Activated CD4-positive, alpha-beta memory T cell treated with anti-CD3 and anti-CD28 coated beads for 36 hours (primary cell): ENCODE data around the gene PLD6. TPM values are rescaled to one million over a fixed set of nuclear protein-coding genes. Genes with fewer than 3 reads are reported as not detected.
"Not testable (repeated sequence)": the region's sequence is repeated elsewhere in the genome, so short reads cannot be mapped to it uniquely, and the experiment has no call there.

Experiments used
- CTCF ChIA-PET: fragments of 350-600 bp; sonication (Branson Sonifier 250); formaldehyde crosslinking; loops from one replicate; lab custom pipeline; 2021; ENCODE audit warnings: antibody characterized with exemption, inconsistent platforms; lab: Charles Lee
- POLR2A ChIA-PET: fragments of 350-600 bp; sonication (Branson Sonifier 250); formaldehyde crosslinking; loops from one replicate; lab custom pipeline; 2021; ENCODE audit warnings: antibody characterized with exemption; lab: Charles Lee
- DNase-seq: peaks from one replicate; pipeline ENCODE4 v3.0.0-alpha.2; 2020
- H3K27ac Mint-ChIP-seq: one replicate; pipeline ENCODE4 v1.8.0; 2021; ENCODE audit warnings: mixed read lengths
- H3K27me3 Mint-ChIP-seq: one replicate; pipeline ENCODE4 v1.8.0; 2021; ENCODE audit warnings: mixed read lengths
- H3K36me3 Mint-ChIP-seq: one replicate; pipeline ENCODE4 v1.8.0; 2021; ENCODE audit warnings: mixed read lengths
- H3K4me1 Mint-ChIP-seq: one replicate; pipeline ENCODE4 v1.8.0; 2021; ENCODE audit warnings: low read depth, mixed read lengths
- H3K4me3 Mint-ChIP-seq: one replicate; pipeline ENCODE4 v1.8.0; 2021; ENCODE audit warnings: mild to moderate bottlenecking, mixed read lengths
- H3K9me3 Mint-ChIP-seq: one replicate; pipeline ENCODE4 v1.8.0; 2021; ENCODE audit warnings: mixed read lengths
- intact Hi-C: fragments of 100-400 bp; cut with micrococcal nuclease; formaldehyde crosslinking; loops from one replicate; pipeline ENCODE4 v1.15.1; 2023
- total RNA-seq, 2 experiments: library from RNA; stranded (reverse); gene quantifications; one replicate each; pipeline ENCODE4 v1.2.3, GENCODE V29; 2021

PLD6 gene
- total RNA-seq, 2 experiments from 2014 or later, result 9.3 to 9.4 TPM

GRCh38 chr17:17205368-17206123, 587 bp downstream of the PLD6 start:
- CTCF ChIA-PET, result interaction anchor here (1.0 to 1.6 kb wide), 4 partner anchors 19 to 64 kb away, joined by 3 to 5 read pairs (median 3); no protein-coding TSS in a partner anchor
- peak overlapping the region; percentile 90 for H3K4me3 Mint-ChIP-seq
- peaks cover 22% of the 10 kb centered on the region for H3K4me1 Mint-ChIP-seq
- H3K27ac Mint-ChIP-seq, result peak overlapping the region; percentile 91
- no peaks in the 10 kb centered on the region for H3K9me3 Mint-ChIP-seq
- peaks cover 21% of the 10 kb centered on the region for H3K36me3 Mint-ChIP-seq
- intact Hi-C loops, result loop anchor here (1.0 to 5.0 kb wide), 4 partner anchors 26 to 203 kb away; partner anchors contain the start of genes FLCN and MPRIP
- POLR2A ChIA-PET, result interaction anchor here (0.9 to 1.3 kb wide), 2 partner anchors 21 to 76 kb away, joined by 4 read pairs; partner anchors contain the start of gene COPS3
- H3K27me3 Mint-ChIP-seq, result no peaks in the 10 kb centered on the region
- DNase-seq, result peak; percentile 84

GRCh38 chr17:17204635-17205231, 1.4 kb downstream of the PLD6 start:
- H3K9me3 Mint-ChIP-seq, result no peaks in the 10 kb centered on the region
- peaks cover 21% of the 10 kb centered on the region for H3K36me3 Mint-ChIP-seq
- ChIA-PET POLR2A (interaction anchor here (0.9 to 1.3 kb wide), 2 partner anchors 21 to 76 kb away, joined by 4 read pairs; partner anchors contain the start of gene COPS3), CTCF (interaction anchor here (1.2 to 1.6 kb wide), 3 partner anchors 19 to 63 kb away, joined by 3 to 5 read pairs (median 3); no protein-coding TSS in a partner anchor)
- peak overlapping the region; percentile 91 for H3K27ac Mint-ChIP-seq
- H3K27me3 Mint-ChIP-seq, result no peaks in the 10 kb centered on the region
- intact Hi-C loops, result loop anchor here (5.0 kb wide), 2 partner anchors 162 to 202 kb away; partner anchors contain the start of gene MPRIP
- peaks cover 22% of the 10 kb centered on the region for H3K4me1 Mint-ChIP-seq
- peak overlapping the region; percentile 90 for H3K4me3 Mint-ChIP-seq
- no peak for DNase-seq

- H3K36me3 Mint-ChIP-seq, result peaks cover 21% of the 10 kb centered on the region
- no peaks in the 10 kb centered on the region for H3K9me3 Mint-ChIP-seq
- intact Hi-C loops, result no loop called here
- POLR2A ChIA-PET, result no interaction called here
- peaks cover 22% of the 10 kb centered on the region for H3K4me1 Mint-ChIP-seq
- H3K27me3 Mint-ChIP-seq, result no peaks in the 10 kb centered on the region
- peak overlapping the region; percentile 90 for H3K4me3 Mint-ChIP-seq
- CTCF ChIA-PET, result interaction anchor here (1.2 to 1.6 kb wide), 2 partner anchors 22 to 62 kb away, joined by 3 read pairs; no protein-coding TSS in a partner anchor
- H3K27ac Mint-ChIP-seq, result peak overlapping the region; percentile 91
- no peak for DNase-seq
These were observed 2.0 kb downstream of the PLD6 start for GRCh38 chr17:17204041-17204591.

GRCh38 chr17:17203173-17203730, 2.9 kb downstream of the PLD6 start:
- Mint-ChIP-seq H3K36me3 (peaks cover 21% of the 10 kb centered on the region), H3K27ac (peak overlapping the region; percentile 91), H3K4me1 (peaks cover 22% of the 10 kb centered on the region), H3K27me3 (no peaks in the 10 kb centered on the region), H3K9me3 (no peaks in the 10 kb centered on the region), H3K4me3 (no peak overlapping the region)
- intact Hi-C loops, result no loop called here
- no peak for DNase-seq
- ChIA-PET CTCF (interaction anchor here (1.0 kb wide), 1 partner anchor 62 kb away, joined by 3 read pairs; no protein-coding TSS in a partner anchor), POLR2A (no interaction called here)

GRCh38 chr17:17201907-17202306, 4.2 kb downstream of the PLD6 start:
- H3K27ac Mint-ChIP-seq, result no peak overlapping the region
- intact Hi-C loops, result no loop called here
- no peaks in the 10 kb centered on the region for H3K27me3 Mint-ChIP-seq
- ChIA-PET POLR2A (interaction anchor here (1.5 kb wide), 1 partner anchor 26 kb away, joined by 3 read pairs; no protein-coding TSS in a partner anchor), CTCF (no interaction called here)
- no peak overlapping the region for H3K4me3 Mint-ChIP-seq
- H3K9me3 Mint-ChIP-seq, result no peaks in the 10 kb centered on the region
- peaks cover 29% of the 10 kb centered on the region for H3K4me1 Mint-ChIP-seq
- H3K36me3 Mint-ChIP-seq, result peaks cover 23% of the 10 kb centered on the region
- DNase-seq, result no peak

- CTCF ChIA-PET, result interaction anchor here (1.4 to 1.5 kb wide), 2 partner anchors 12 to 60 kb away, joined by 4 read pairs; no protein-coding TSS in a partner anchor
- DNase-seq, result no peak
- no peak overlapping the region for H3K4me3 Mint-ChIP-seq
- no peaks in the 10 kb centered on the region for H3K9me3 Mint-ChIP-seq
- POLR2A ChIA-PET, result interaction anchor here (0.8 to 1.5 kb wide), 3 partner anchors 10 to 25 kb away, joined by 3 to 4 read pairs (median 3); no protein-coding TSS in a partner anchor
- no peak overlapping the region for H3K27ac Mint-ChIP-seq
- intact Hi-C loops, result no loop called here
- H3K4me1 Mint-ChIP-seq, result peaks cover 31% of the 10 kb centered on the region
- peaks cover 22% of the 10 kb centered on the region for H3K36me3 Mint-ChIP-seq
- H3K27me3 Mint-ChIP-seq, result no peaks in the 10 kb centered on the region
These were observed 4.9 kb downstream of the PLD6 start for GRCh38 chr17:17201271-17201670.

- no peaks in the 10 kb centered on the region for H3K9me3 Mint-ChIP-seq
- CTCF ChIA-PET, result interaction anchor here (1.4 to 1.5 kb wide), 2 partner anchors 11 to 59 kb away, joined by 4 read pairs; no protein-coding TSS in a partner anchor
- H3K36me3 Mint-ChIP-seq, result peaks cover 22% of the 10 kb centered on the region
- peaks cover 30% of the 10 kb centered on the region for H3K4me1 Mint-ChIP-seq
- H3K27ac Mint-ChIP-seq, result no peak overlapping the region
- POLR2A ChIA-PET, result interaction anchor here (0.8 to 1.5 kb wide), 3 partner anchors 9 to 25 kb away, joined by 3 to 4 read pairs (median 3); no protein-coding TSS in a partner anchor
- no peaks in the 10 kb centered on the region for H3K27me3 Mint-ChIP-seq
- intact Hi-C loops, result no loop called here
- DNase-seq, result no peak
- H3K4me3 Mint-ChIP-seq, result no peak overlapping the region
These were observed 5.3 kb downstream of the PLD6 start for GRCh38 chr17:17200831-17201230.

- Mint-ChIP-seq H3K9me3 (no peaks in the 10 kb centered on the region), H3K36me3 (peaks cover 22% of the 10 kb centered on the region), H3K4me3 (no peak overlapping the region), H3K27ac (no peak overlapping the region), H3K27me3 (no peaks in the 10 kb centered on the region), H3K4me1 (peaks cover 32% of the 10 kb centered on the region)
- no peak for DNase-seq
- POLR2A ChIA-PET, result interaction anchor here (1.0 kb wide), 1 partner anchor 14 kb away, joined by 4 read pairs; no protein-coding TSS in a partner anchor
- CTCF ChIA-PET, result interaction anchor here (1.4 to 1.5 kb wide), 2 partner anchors 11 to 59 kb away, joined by 4 read pairs; no protein-coding TSS in a partner anchor
- intact Hi-C loops, result no loop called here
These were observed 5.8 kb downstream of the PLD6 start for GRCh38 chr17:17200311-17200710.

GRCh38 chr17:17198281-17198680, 7.9 kb downstream of the PLD6 start:
- Mint-ChIP-seq H3K36me3 (peaks cover 14% of the 10 kb centered on the region), H3K27me3 (no peaks in the 10 kb centered on the region), H3K27ac (no peak overlapping the region), H3K4me3 (no peak overlapping the region), H3K9me3 (no peaks in the 10 kb centered on the region), H3K4me1 (peaks cover 13% of the 10 kb centered on the region)
- ChIA-PET POLR2A (no interaction called here), CTCF (no interaction called here)
- DNase-seq, result no peak
- intact Hi-C loops, result no loop called here

GRCh38 chr17:17196776-17197175, 9.4 kb downstream of the PLD6 start:
- ChIA-PET POLR2A (no interaction called here), CTCF (interaction anchor here (0.7 to 1.5 kb wide), 3 partner anchors 11 to 55 kb away, joined by 3 to 4 read pairs (median 4); no protein-coding TSS in a partner anchor)
- intact Hi-C loops, result no loop called here
- Mint-ChIP-seq H3K4me1 (peaks cover 13% of the 10 kb centered on the region), H3K36me3 (peaks cover 7% of the 10 kb centered on the region), H3K27ac (no peak overlapping the region), H3K27me3 (no peaks in the 10 kb centered on the region), H3K9me3 (no peaks in the 10 kb centered on the region), H3K4me3 (no peak overlapping the region)
- no peak for DNase-seq

GRCh38 chr17:17195466-17195865, 10.7 kb downstream of the PLD6 start:
- CTCF ChIA-PET, POLR2A ChIA-PET: not testable (repeated sequence)

More at GRCh38 chr17:17195466-17195865, 10.7 kb downstream of the PLD6 start:
- intact Hi-C loops, H3K36me3 Mint-ChIP-seq, DNase-seq, H3K27me3 Mint-ChIP-seq, H3K27ac Mint-ChIP-seq, H3K9me3 Mint-ChIP-seq, H3K4me3 Mint-ChIP-seq: not testable (repeated sequence)
- H3K4me1 Mint-ChIP-seq, result peaks cover 13% of the 10 kb centered on the region
